Neuronal stem cell (in vitro differentiated cells): Measurements from ENCODE around the gene THADA.

Experiments used
- DNase-seq: peaks from one replicate; pipeline ENCODE4 v3.0.0-alpha.2; 2013; ENCODE audit warnings: low spot score
- H2AFZ ChIP-seq: one replicate; pipeline ENCODE4 v1.6.1; 2013; ENCODE audit warnings: mild to moderate bottlenecking, low read length, inconsistent platforms
- H2AK5ac ChIP-seq: 2 replicates; pipeline ENCODE4 v1.6.1; 2013; ENCODE audit warnings: low read depth, mild to moderate bottlenecking, inconsistent platforms, low read length, moderate library complexity, mixed read lengths
- H2BK120ac ChIP-seq: 2 replicates; pipeline ENCODE4 v1.6.1; 2013; ENCODE audit warnings: low read depth, mild to moderate bottlenecking, inconsistent platforms, low read length, moderate library complexity, mixed read lengths
- H2BK12ac ChIP-seq: one replicate; pipeline ENCODE4 v1.6.1; 2013; ENCODE audit warnings: low read length, inconsistent platforms
- H2BK15ac ChIP-seq: 2 replicates; pipeline ENCODE4 v1.6.1; 2013; ENCODE audit warnings: mild to moderate bottlenecking, low read length, inconsistent platforms, mixed read lengths
- H2BK5ac ChIP-seq: one replicate; pipeline ENCODE4 v1.6.1; 2013; ENCODE audit warnings: inconsistent platforms, mild to moderate bottlenecking, low read length, moderate library complexity
- H3K14ac ChIP-seq: one replicate; pipeline ENCODE4 v1.6.1; 2013; ENCODE audit warnings: low read length, inconsistent platforms
- H3K18ac ChIP-seq: 2 replicates; pipeline ENCODE4 v1.6.1; 2013; ENCODE audit warnings: low read length, inconsistent platforms
- H3K23ac ChIP-seq: 2 replicates; pipeline ENCODE4 v1.6.1; 2013; ENCODE audit warnings: low read depth, mild to moderate bottlenecking, mixed read lengths, low read length, inconsistent platforms; ENCODE audit not compliant: poor library complexity
- H3K27ac ChIP-seq: replicated peaks from 3 replicates; pipeline ENCODE4 v1.5.1; 2013; ENCODE audit warnings: low read length, inconsistent platforms
- H3K27me3 ChIP-seq, 3 experiments: 2 replicates each; pipeline ENCODE4 v1.6.1; 2013; ENCODE audit warnings: low read length in 3 of 3, mild to moderate bottlenecking in 2 of 3, inconsistent platforms in 1 of 3, low read depth in 1 of 3, mixed read lengths in 1 of 3, moderate library complexity in 1 of 3; ENCODE audit not compliant: control insufficient read depth in 3 of 3, insufficient read depth in 3 of 3
- H3K36me3 ChIP-seq, 2 donors: replicated peaks in 1 of 2; 2 replicates each; pipeline ENCODE4 v1.6.1; 2013; ENCODE audit warnings: low read length in 2 of 2; ENCODE audit not compliant: control insufficient read depth in 2 of 2, insufficient read depth in 2 of 2
- H3K4ac ChIP-seq: 2 replicates; pipeline ENCODE4 v1.6.1; 2013; ENCODE audit warnings: inconsistent platforms, mild to moderate bottlenecking, low read length, moderate library complexity
- H3K4me1 ChIP-seq, 2 donors: 1 replicate in 1 of 2; 2 replicates in 1 of 2; pipeline ENCODE4 v1.6.1; 2013; ENCODE audit warnings: low read length in 2 of 2, low read depth in 1 of 2; ENCODE audit not compliant: control insufficient read depth in 2 of 2, insufficient read depth in 1 of 2
- H3K4me2 ChIP-seq: one replicate; pipeline ENCODE4 v1.6.1; 2013; ENCODE audit warnings: mild to moderate bottlenecking, low read length, inconsistent platforms; ENCODE audit not compliant: insufficient read depth, poor library complexity, severe bottlenecking
- H3K4me3 ChIP-seq, 2 donors: 2 replicates each; pipeline ENCODE4 v1.5.1; 2013; ENCODE audit warnings: low read length in 2 of 2, mild to moderate bottlenecking in 2 of 2, inconsistent platforms in 1 of 2, moderate library complexity in 1 of 2
- H3K79me1 ChIP-seq: one replicate; pipeline ENCODE4 v1.6.1; 2013; ENCODE audit warnings: low read depth, mild to moderate bottlenecking, inconsistent platforms, low read length, moderate library complexity
- H3K9ac ChIP-seq: one replicate; pipeline ENCODE4 v1.6.1; 2013; ENCODE audit warnings: mild to moderate bottlenecking, low read depth, low read length, inconsistent platforms; ENCODE audit not compliant: poor library complexity
- H3K9me3 ChIP-seq, 2 donors: replicated peaks in 1 of 2; 2 replicates each; pipeline versions ENCODE3 to v1.6.1; 2013; ENCODE audit warnings: low read length in 2 of 2, mild to moderate bottlenecking in 2 of 2, inconsistent platforms in 1 of 2, low read depth in 1 of 2, mixed read lengths in 1 of 2, moderate library complexity in 1 of 2; ENCODE audit not compliant: control insufficient read depth in 2 of 2, insufficient read depth in 1 of 2
- H4K8ac ChIP-seq: one replicate; pipeline ENCODE4 v1.6.1; 2013; ENCODE audit warnings: low read depth, mild to moderate bottlenecking, inconsistent platforms, low read length, moderate library complexity
- H4K91ac ChIP-seq: one replicate; pipeline ENCODE4 v1.6.1; 2013; ENCODE audit warnings: low read length, low read depth, mild to moderate bottlenecking, inconsistent platforms; ENCODE audit not compliant: poor library complexity
- WGBS, 2 donors: extraction: QIAGEN DNeasy Blood & Tissue Kit; methylation state at CpG; one replicate each; pipeline ENCODE4 v1.1.7; 2013; ENCODE audit warnings: missing lambda C conversion rate in 2 of 2, mixed read lengths in 1 of 2; ENCODE audit not compliant: insufficient read length in 2 of 2, insufficient replicate concordance in 1 of 2; ENCODE audit errors: extremely low coverage in 2 of 2; 5-methylcytosine and 5-hydroxymethylcytosine counted together

THADA gene

DNA sequence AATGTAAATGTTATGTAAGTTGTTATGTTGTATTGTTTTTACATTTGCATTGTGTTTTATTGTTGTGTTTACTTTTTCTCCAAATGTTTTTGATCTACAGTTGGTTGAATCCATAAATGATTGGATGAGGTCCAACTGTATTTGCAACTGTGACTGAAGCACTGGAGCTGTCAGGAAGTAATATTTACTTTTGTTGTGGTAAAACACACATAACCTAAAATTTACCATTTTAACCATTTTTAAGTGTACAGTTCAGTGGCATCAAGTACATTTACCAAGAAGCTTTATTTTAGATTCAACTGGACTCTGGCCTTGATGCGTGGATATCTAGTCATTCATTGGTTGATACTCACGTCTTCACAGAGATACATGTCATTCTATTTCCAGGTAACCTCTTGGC, 181.8 kb downstream of the THADA start:
- no peaks in the 10 kb centered on the region for H3K36me3 ChIP-seq
- no peak overlapping the region for H3K18ac ChIP-seq
- no peak overlapping the region for H3K23ac ChIP-seq
- no peak overlapping the region for H2AFZ ChIP-seq
- peaks cover 2 to 16% of the 10 kb centered on the region in 2 donors for H3K4me1 ChIP-seq
- H2BK120ac ChIP-seq = no peak overlapping the region
- H3K4me2 ChIP-seq = no peak overlapping the region
- DNase-seq = no peak
- no peaks in the 10 kb centered on the region for H3K27me3 ChIP-seq
- WGBS, 2 donors = no CpG with 5 or more reads among the region's 2 CpGs
- H3K79me1 ChIP-seq = no peaks in the 10 kb centered on the region
- no peak overlapping the region for H2AK5ac ChIP-seq
- H2BK12ac ChIP-seq = no peak overlapping the region
- H2BK15ac ChIP-seq = no peak overlapping the region
- no peak overlapping the region for H4K8ac ChIP-seq
- H3K27ac ChIP-seq = no peak overlapping the region
- no peak overlapping the region for H3K14ac ChIP-seq
- no peak overlapping the region for H4K91ac ChIP-seq
- H3K4ac ChIP-seq = no peak overlapping the region
- no peak overlapping the region for H2BK5ac ChIP-seq
- H3K9ac ChIP-seq = no peak overlapping the region
- no peak overlapping the region for H3K4me3 ChIP-seq
- H3K9me3 ChIP-seq = no peaks in the 10 kb centered on the region

- Histone ChIP-seq H3K36me3 (no peaks in the 10 kb centered on the region), H3K9me3 (no peaks in the 10 kb centered on the region), H4K8ac (no peak overlapping the region), H2AK5ac (no peak overlapping the region), H4K91ac (no peak overlapping the region), H2AFZ (no peak overlapping the region), H3K79me1 (no peaks in the 10 kb centered on the region), H3K9ac (no peak overlapping the region), H3K4me1 (peaks cover 0 to 14% of the 10 kb centered on the region in 2 donors), H3K27ac (no peak overlapping the region), H3K4ac (no peak overlapping the region), H2BK5ac (no peak overlapping the region), H2BK12ac (no peak overlapping the region), H2BK15ac (no peak overlapping the region), H3K4me2 (no peak overlapping the region), H2BK120ac (no peak overlapping the region), H3K14ac (no peak overlapping the region), H3K18ac (no peak overlapping the region), H3K27me3 (no peaks in the 10 kb centered on the region), H3K4me3 (no peak overlapping the region), H3K23ac (no peak overlapping the region)
- no peak for DNase-seq
- WGBS, 2 donors = no CpG with 5 or more reads among the region's 3 CpGs
Observed at GRCh38 chr2:43412114-43412753, 183.6 kb downstream of the THADA start.

DNA sequence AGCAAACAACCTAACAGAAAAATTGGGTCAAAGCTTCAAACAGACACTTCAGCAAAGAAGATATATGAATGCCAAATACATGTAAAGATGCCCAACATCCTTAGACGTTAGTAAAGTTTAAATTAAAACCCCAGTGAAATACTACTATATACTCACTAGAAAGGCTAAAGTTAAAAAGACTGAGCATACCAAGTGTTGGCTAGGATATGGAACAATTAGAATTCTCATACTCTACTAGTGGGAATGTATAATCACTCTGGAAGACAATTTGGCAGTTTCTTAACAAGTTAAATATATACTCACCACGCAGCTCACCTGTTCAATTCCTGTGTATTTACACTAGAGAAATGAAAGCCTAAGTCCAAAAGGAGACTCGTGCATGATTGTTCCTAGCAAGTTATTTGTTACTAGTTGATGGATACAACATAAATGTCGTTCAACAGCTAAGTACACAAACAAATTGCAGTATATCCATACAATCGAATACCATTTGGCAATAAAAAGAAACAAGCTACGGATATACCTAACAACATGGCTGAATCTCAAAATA, 185.7 kb downstream of the THADA start:
- WGBS, 2 donors = no CpG with 5 or more reads among the region's 6 CpGs

DNA sequence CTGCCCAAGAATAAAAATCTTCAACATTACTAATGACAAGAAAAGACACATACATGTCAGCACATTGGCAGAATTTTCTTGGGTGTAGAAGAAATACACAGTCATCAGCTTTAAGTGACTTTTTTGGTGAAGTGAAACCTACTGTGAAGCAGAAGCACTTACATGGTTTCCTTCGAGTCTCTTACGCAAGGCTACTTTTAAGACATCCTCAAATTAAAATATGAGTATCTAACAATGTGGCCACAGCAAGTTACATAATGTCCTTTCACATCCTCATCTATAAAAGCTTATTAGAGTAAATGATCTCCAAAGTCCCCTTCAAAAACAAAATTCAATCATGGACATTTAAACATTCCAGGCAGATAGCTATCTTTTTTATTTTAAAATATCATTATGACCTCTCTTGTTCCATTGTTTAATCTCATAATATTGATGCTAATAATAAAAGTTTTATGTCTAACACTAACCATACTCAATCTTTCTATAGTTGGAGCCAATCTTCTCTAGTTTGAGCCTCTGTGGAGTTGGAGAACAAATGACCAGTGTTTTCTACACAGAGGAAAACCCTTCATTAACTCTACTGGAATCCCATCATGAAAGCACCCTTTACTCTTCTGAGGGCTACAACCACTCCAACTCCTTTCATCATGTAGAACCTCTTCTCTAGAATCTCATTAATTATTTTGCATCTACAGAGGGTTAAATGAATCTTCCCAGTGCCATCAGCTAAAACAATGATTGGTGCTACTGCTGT, 187.3 kb downstream of the THADA start:
- no peak overlapping the region for H3K18ac ChIP-seq
- no peak overlapping the region for H3K4me2 ChIP-seq
- no peak overlapping the region for H2BK12ac ChIP-seq
- H3K27ac ChIP-seq = no peak overlapping the region
- no peak overlapping the region for H2AK5ac ChIP-seq
- H3K14ac ChIP-seq = no peak overlapping the region
- H2BK5ac ChIP-seq = no peak overlapping the region
- H3K4me1 ChIP-seq = peaks cover 6 to 14% of the 10 kb centered on the region in 2 donors
- H3K9me3 ChIP-seq = no peaks in the 10 kb centered on the region
- no peak overlapping the region for H2AFZ ChIP-seq
- H3K27me3 ChIP-seq = no peaks in the 10 kb centered on the region
- H3K23ac ChIP-seq = no peak overlapping the region
- H3K36me3 ChIP-seq = no peaks in the 10 kb centered on the region
- H3K79me1 ChIP-seq = no peaks in the 10 kb centered on the region
- WGBS, 2 donors = no CpG with 5 or more reads among the region's 2 CpGs
- no peak overlapping the region for H4K91ac ChIP-seq
- no peak overlapping the region for H3K4ac ChIP-seq
- H4K8ac ChIP-seq = no peak overlapping the region
- no peak for DNase-seq
- no peak overlapping the region for H2BK15ac ChIP-seq
- H2BK120ac ChIP-seq = no peak overlapping the region
- no peak overlapping the region for H3K4me3 ChIP-seq
- H3K9ac ChIP-seq = no peak overlapping the region

More for the DNA sequence above, 185.7 kb downstream of the THADA start:
- Histone ChIP-seq H3K36me3 (no peaks in the 10 kb centered on the region), H3K23ac (no peak overlapping the region), H4K91ac (no peak overlapping the region), H2AK5ac (no peak overlapping the region), H2AFZ (no peak overlapping the region), H3K79me1 (no peaks in the 10 kb centered on the region), H3K4me2 (no peak overlapping the region), H3K27me3 (no peaks in the 10 kb centered on the region), H2BK12ac (no peak overlapping the region), H2BK120ac (no peak overlapping the region), H2BK5ac (no peak overlapping the region), H3K27ac (no peak overlapping the region), H3K9me3 (no peaks in the 10 kb centered on the region), H3K4ac (no peak overlapping the region), H3K18ac (no peak overlapping the region), H4K8ac (no peak overlapping the region), H3K4me3 (no peak overlapping the region), H2BK15ac (no peak overlapping the region), H3K14ac (no peak overlapping the region), H3K9ac (no peak overlapping the region), H3K4me1 (peaks cover 6 to 14% of the 10 kb centered on the region in 2 donors)
- DNase-seq = no peak
